Stimulated activated memory B cell treated with anti-CD40 and anti-IgM and Interleukin-4, amounts not matched to agents 10 μg/mL and 1 μg/mL and 100 μg/mL, for 72 hours (primary cell): Measurements from ENCODE around the gene ABCA8.
"Not testable (repeated sequence)": the region's sequence is repeated elsewhere in the genome, so short reads cannot be mapped to it uniquely, and the experiment has no call there.

Source experiments
- ATAC-seq: fragments of 150-1000 bp; cut with Tn5 transposase; 2 replicates; pipeline ENCODE4 v1.10.0; 2021
- H3K27ac Mint-ChIP-seq: one replicate; pipeline ENCODE4 v1.8.0; 2022; ENCODE audit warnings: mild to moderate bottlenecking, mixed read lengths
- H3K27me3 Mint-ChIP-seq: one replicate; pipeline ENCODE4 v1.8.0; 2022; ENCODE audit warnings: mixed read lengths
- H3K36me3 Mint-ChIP-seq: one replicate; pipeline ENCODE4 v1.8.0; 2022; ENCODE audit warnings: mixed read lengths
- H3K4me1 Mint-ChIP-seq: one replicate; pipeline ENCODE4 v1.8.0; 2022; ENCODE audit warnings: mixed read lengths
- H3K4me3 Mint-ChIP-seq: one replicate; pipeline ENCODE4 v1.8.0; 2022; ENCODE audit warnings: mild to moderate bottlenecking, moderate library complexity, mixed read lengths
- H3K9me3 Mint-ChIP-seq: one replicate; pipeline ENCODE4 v1.8.0; 2022; ENCODE audit warnings: mixed read lengths

The ABCA8 gene

GRCh38 chr17:68953340-68953997, 1.7 kb downstream of the ABCA8 start:
- no peaks in the 10 kb centered on the region for H3K9me3 Mint-ChIP-seq
- H3K4me1 Mint-ChIP-seq: no peaks in the 10 kb centered on the region
- H3K27me3 Mint-ChIP-seq: peaks cover 13% of the 10 kb centered on the region
- ATAC-seq: peak; percentile 51
- no peaks in the 10 kb centered on the region for H3K36me3 Mint-ChIP-seq
- no peak overlapping the region for H3K4me3 Mint-ChIP-seq
- H3K27ac Mint-ChIP-seq: no peak overlapping the region

DNA sequence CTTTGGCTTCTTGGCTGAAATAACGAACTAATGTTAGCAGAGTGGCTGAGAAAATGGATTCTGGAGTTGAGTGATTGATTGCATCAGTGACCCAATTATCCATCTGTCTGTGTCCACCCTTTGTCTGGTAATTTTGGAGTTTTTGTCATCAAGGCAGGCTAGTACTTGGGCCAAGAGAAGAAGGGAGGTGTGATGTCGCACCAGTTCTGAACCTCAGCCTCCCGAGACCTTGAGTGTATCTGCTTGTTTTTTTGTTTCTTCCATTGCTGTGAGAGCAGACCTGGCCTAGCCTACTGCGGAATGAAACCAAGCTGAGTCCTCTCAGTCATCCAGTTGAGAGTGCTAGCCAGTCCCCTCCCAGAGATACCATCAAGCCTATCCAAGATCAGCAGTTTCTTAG, 4.5 kb downstream of the ABCA8 start:
- H3K27ac Mint-ChIP-seq: no peak overlapping the region
- H3K9me3 Mint-ChIP-seq: peaks cover 2% of the 10 kb centered on the region
- H3K36me3 Mint-ChIP-seq: no peaks in the 10 kb centered on the region
- no peak overlapping the region for H3K4me3 Mint-ChIP-seq
- H3K27me3 Mint-ChIP-seq: peaks cover 15% of the 10 kb centered on the region
- ATAC-seq: no peak
- H3K4me1 Mint-ChIP-seq: no peaks in the 10 kb centered on the region

- peaks cover 17% of the 10 kb centered on the region for H3K27me3 Mint-ChIP-seq
- not testable (repeated sequence) for H3K9me3 Mint-ChIP-seq, H3K4me1 Mint-ChIP-seq, H3K4me3 Mint-ChIP-seq, H3K27ac Mint-ChIP-seq, H3K36me3 Mint-ChIP-seq, ATAC-seq
These were observed 7.3 kb downstream of the ABCA8 start for GRCh38 chr17:68947868-68948267.

- Mint-ChIP-seq H3K27me3 (peaks cover 22% of the 10 kb centered on the region), H3K9me3 (peaks cover 2% of the 10 kb centered on the region), H3K4me1 (no peaks in the 10 kb centered on the region), H3K27ac (no peak overlapping the region), H3K36me3 (no peaks in the 10 kb centered on the region), H3K4me3 (no peak overlapping the region)
- ATAC-seq: no peak
These were observed 10.7 kb downstream of the ABCA8 start for GRCh38 chr17:68944435-68945035.

DNA sequence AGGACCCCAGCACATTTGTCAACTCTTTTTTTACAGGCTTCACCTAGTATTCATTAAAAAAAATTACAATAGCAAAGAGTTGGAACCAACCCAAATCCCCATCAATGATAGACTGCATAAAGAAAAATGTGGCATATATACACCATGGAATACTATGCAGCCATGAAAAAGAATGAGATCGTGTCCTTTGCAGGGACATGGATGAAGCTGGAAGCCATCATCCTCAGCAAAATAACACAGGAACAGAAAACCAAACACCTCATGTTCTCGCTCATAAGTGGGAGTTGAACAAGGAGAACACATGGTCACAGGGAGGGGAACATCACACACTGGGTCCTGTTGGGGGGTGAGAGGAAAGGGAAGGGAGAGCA, 11.4 kb downstream of the ABCA8 start:
- not testable (repeated sequence) for H3K27ac Mint-ChIP-seq, H3K9me3 Mint-ChIP-seq, H3K4me3 Mint-ChIP-seq, H3K4me1 Mint-ChIP-seq, ATAC-seq, H3K36me3 Mint-ChIP-seq
- peaks cover 14% of the 10 kb centered on the region for H3K27me3 Mint-ChIP-seq

- H3K36me3 Mint-ChIP-seq: no peaks in the 10 kb centered on the region
- H3K4me3 Mint-ChIP-seq: no peak overlapping the region
- ATAC-seq: no peak
- H3K9me3 Mint-ChIP-seq: peaks cover 2% of the 10 kb centered on the region
- no peaks in the 10 kb centered on the region for H3K4me1 Mint-ChIP-seq
- no peak overlapping the region for H3K27ac Mint-ChIP-seq
- H3K27me3 Mint-ChIP-seq: peaks cover 9% of the 10 kb centered on the region
These were observed 11.9 kb downstream of the ABCA8 start for GRCh38 chr17:68943123-68943811.

- Mint-ChIP-seq H3K9me3 (no peaks in the 10 kb centered on the region), H3K4me1 (no peaks in the 10 kb centered on the region), H3K27ac (no peak overlapping the region), H3K4me3 (no peak overlapping the region), H3K27me3 (peaks cover 8% of the 10 kb centered on the region), H3K36me3 (no peaks in the 10 kb centered on the region)
- no peak for ATAC-seq
These were observed 12.8 kb downstream of the ABCA8 start for GRCh38 chr17:68942389-68942788.

GRCh38 chr17:68941761-68942160, 13.4 kb downstream of the ABCA8 start:
- Mint-ChIP-seq H3K27me3 (peaks cover 8% of the 10 kb centered on the region), H3K27ac (no peak overlapping the region), H3K9me3 (no peaks in the 10 kb centered on the region), H3K4me3 (no peak overlapping the region), H3K36me3 (no peaks in the 10 kb centered on the region), H3K4me1 (no peaks in the 10 kb centered on the region)
- ATAC-seq: no peak

GRCh38 chr17:68939195-68939594, 16.0 kb downstream of the ABCA8 start:
- Mint-ChIP-seq H3K36me3 (no peaks in the 10 kb centered on the region), H3K27me3 (peaks cover 8% of the 10 kb centered on the region), H3K4me1 (no peaks in the 10 kb centered on the region)

GRCh38 chr17:68937890-68938514, 17.2 kb downstream of the ABCA8 start:
- Mint-ChIP-seq H3K4me1 (no peaks in the 10 kb centered on the region), H3K27ac (no peak overlapping the region), H3K9me3 (no peaks in the 10 kb centered on the region), H3K36me3 (no peaks in the 10 kb centered on the region), H3K4me3 (no peak overlapping the region), H3K27me3 (peaks cover 8% of the 10 kb centered on the region)
- ATAC-seq: no peak

More at GRCh38 chr17:68939195-68939594, 16.0 kb downstream of the ABCA8 start:
- Mint-ChIP-seq H3K27ac (no peak overlapping the region), H3K4me3 (no peak overlapping the region), H3K9me3 (no peaks in the 10 kb centered on the region)
- ATAC-seq: no peak

- no peak overlapping the region for H3K4me3 Mint-ChIP-seq
- no peak for ATAC-seq
- no peaks in the 10 kb centered on the region for H3K36me3 Mint-ChIP-seq
- H3K4me1 Mint-ChIP-seq: no peaks in the 10 kb centered on the region
- no peaks in the 10 kb centered on the region for H3K9me3 Mint-ChIP-seq
- H3K27me3 Mint-ChIP-seq: no peaks in the 10 kb centered on the region
- no peak overlapping the region for H3K27ac Mint-ChIP-seq
These were observed 27.7 kb downstream of the ABCA8 start for GRCh38 chr17:68927516-68927915.

DNA sequence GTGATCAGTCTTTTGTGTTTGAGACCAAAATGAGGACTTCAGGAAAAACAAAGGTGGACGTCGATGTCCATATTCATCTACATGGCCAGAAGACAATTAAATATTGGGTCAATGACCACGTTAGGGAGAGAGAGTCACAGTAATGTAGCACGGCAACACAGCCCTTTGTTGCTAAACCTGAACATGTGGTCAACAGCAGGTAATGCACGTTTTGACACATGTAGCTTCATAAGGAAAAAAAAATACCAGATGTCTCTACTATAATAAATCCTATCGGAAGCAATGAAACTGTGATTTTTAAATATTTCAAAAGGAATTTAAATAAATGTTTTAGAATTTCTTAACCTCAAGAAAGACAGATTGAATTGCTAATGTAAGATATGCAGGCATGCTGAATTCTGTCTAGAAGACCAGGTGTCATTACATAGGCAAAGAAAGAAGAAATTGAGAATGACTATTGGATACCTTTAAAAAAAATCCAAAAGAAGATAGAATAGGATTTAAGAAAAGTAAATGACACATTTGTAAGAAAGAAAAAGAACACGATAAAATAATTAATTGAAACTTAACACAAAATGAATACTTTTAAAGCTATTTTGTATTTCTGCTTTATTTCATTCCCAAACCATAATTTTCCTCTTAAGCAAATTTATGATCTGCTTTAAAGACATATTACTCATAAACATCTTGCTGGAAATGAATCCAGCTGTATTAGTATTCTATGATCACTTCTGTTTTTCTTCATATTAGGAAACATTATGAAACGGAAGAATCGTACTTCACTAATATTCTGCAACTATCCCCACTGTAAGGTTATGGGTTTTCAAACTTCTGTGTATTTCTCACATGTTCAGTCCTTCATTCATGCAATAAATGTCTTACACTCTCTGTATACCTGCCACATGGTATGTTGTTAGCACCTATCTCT, 30.1 kb downstream of the ABCA8 start:
- no peaks in the 10 kb centered on the region for H3K4me1 Mint-ChIP-seq
- H3K4me3 Mint-ChIP-seq: no peak overlapping the region
- H3K27ac Mint-ChIP-seq: no peak overlapping the region
- H3K36me3 Mint-ChIP-seq: no peaks in the 10 kb centered on the region
- no peaks in the 10 kb centered on the region for H3K27me3 Mint-ChIP-seq
- no peak for ATAC-seq
- peaks cover 1% of the 10 kb centered on the region for H3K9me3 Mint-ChIP-seq

- Mint-ChIP-seq H3K4me3 (no peak overlapping the region), H3K4me1 (peaks cover 15% of the 10 kb centered on the region), H3K9me3 (peaks cover 7% of the 10 kb centered on the region), H3K27ac (no peak overlapping the region), H3K36me3 (no peaks in the 10 kb centered on the region), H3K27me3 (peaks cover 18% of the 10 kb centered on the region)
- ATAC-seq: no peak
These were observed 44.3 kb downstream of the ABCA8 start for GRCh38 chr17:68910789-68911431.

- peaks cover 7% of the 10 kb centered on the region for H3K9me3 Mint-ChIP-seq
- H3K4me1 Mint-ChIP-seq: peaks cover 15% of the 10 kb centered on the region
- ATAC-seq: no peak
- no peaks in the 10 kb centered on the region for H3K36me3 Mint-ChIP-seq
- H3K27me3 Mint-ChIP-seq: peaks cover 18% of the 10 kb centered on the region
- H3K4me3 Mint-ChIP-seq: no peak overlapping the region
- no peak overlapping the region for H3K27ac Mint-ChIP-seq
These were observed 44.9 kb downstream of the ABCA8 start for GRCh38 chr17:68910251-68910705.
